ENCODE results near the gene TPRKB. TPM values are rescaled to one million over a fixed set of nuclear protein-coding genes. Genes with fewer than 3 reads are reported as not detected.

Gene TPRKB
- total and polyA plus RNA-seq, 9 of the 15 experiments (the other 6 are each of a cell fraction or from before 2014, with no cell fraction given): 55.6 to 250 (median 112) TPM

DNA sequence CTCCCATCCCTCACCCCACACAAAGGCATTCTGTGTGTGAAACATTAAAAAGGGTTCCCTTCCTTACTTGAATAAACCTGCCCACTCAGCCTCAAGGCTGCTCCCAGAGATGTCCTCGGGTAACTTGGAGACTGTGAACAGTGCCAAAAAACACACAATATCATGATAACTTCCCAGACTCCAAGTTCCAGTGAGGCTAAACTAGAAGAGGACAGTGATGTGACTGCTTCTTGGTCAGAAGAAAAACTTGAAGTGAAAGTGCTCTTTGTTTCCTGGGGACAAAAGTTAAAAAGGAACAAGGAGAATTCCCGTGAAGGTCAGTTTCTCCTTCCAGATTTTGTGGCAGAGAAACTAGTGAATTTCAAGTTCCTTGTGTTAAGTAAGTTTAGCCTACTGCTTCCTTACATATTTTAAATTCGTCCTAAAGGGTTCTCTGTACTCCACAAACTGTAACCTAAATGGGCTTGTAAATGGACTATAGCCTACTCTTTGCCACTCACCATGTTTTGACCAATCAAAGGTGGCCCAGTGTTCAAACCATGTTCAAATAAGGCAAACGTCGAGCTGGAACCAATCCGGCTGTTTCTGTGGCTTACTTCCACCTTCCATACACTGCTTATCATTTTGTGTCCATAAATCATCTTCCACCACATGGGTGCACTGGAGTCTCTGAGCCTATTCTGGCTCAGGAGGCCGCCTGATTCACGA is 20.4 kb downstream of the TPRKB start (continued):
- TF ChIP-seq, protein P1, sequence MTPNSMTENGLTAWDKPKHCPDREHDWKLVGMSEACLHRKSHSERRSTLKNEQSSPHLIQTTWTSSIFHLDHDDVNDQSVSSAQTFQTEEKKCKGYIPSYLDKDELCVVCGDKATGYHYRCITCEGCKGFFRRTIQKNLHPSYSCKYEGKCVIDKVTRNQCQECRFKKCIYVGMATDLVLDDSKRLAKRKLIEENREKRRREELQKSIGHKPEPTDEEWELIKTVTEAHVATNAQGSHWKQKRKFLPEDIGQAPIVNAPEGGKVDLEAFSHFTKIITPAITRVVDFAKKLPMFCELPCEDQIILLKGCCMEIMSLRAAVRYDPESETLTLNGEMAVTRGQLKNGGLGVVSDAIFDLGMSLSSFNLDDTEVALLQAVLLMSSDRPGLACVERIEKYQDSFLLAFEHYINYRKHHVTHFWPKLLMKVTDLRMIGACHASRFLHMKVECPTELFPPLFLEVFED (CRISPR knock-in tag; conservative IDR thresholded peaks at IDR 0.05): 0 out of 2 replicates have a peak, but pooled peaks have one; percentile 39
- peak; percentile 84 for TF ChIP-seq L3MBTL2 (IDR thresholded peaks at IDR 0.05)
- no peak for TF ChIP-seq TEAD1 (CRISPR knock-in tag; IDR thresholded peaks at IDR 0.05)
- peak; percentile 98 for TF ChIP-seq FOXM1 (IDR thresholded peaks at IDR 0.05; ENCODE audit: low read depth)
- TF ChIP-seq FOXM1 (CRISPR knock-in tag; IDR thresholded peaks at IDR 0.05; ENCODE audit: low read depth): 0 out of 2 replicates have a peak, but pooled peaks have one; percentile 90
- 0 out of 4 replicates have a peak, but pooled peaks of 1 of the 2 experiments have one; percentile 15 for TF ChIP-seq NRF1 (conservative IDR thresholded peaks at IDR 0.05 in 1 of 2, IDR thresholded peaks at IDR 0.05 in 1 of 2)
- TF ChIP-seq ZNF707 (CRISPR knock-in tag; conservative IDR thresholded peaks at IDR 0.05): no peak
- TF ChIP-seq, protein P2, sequence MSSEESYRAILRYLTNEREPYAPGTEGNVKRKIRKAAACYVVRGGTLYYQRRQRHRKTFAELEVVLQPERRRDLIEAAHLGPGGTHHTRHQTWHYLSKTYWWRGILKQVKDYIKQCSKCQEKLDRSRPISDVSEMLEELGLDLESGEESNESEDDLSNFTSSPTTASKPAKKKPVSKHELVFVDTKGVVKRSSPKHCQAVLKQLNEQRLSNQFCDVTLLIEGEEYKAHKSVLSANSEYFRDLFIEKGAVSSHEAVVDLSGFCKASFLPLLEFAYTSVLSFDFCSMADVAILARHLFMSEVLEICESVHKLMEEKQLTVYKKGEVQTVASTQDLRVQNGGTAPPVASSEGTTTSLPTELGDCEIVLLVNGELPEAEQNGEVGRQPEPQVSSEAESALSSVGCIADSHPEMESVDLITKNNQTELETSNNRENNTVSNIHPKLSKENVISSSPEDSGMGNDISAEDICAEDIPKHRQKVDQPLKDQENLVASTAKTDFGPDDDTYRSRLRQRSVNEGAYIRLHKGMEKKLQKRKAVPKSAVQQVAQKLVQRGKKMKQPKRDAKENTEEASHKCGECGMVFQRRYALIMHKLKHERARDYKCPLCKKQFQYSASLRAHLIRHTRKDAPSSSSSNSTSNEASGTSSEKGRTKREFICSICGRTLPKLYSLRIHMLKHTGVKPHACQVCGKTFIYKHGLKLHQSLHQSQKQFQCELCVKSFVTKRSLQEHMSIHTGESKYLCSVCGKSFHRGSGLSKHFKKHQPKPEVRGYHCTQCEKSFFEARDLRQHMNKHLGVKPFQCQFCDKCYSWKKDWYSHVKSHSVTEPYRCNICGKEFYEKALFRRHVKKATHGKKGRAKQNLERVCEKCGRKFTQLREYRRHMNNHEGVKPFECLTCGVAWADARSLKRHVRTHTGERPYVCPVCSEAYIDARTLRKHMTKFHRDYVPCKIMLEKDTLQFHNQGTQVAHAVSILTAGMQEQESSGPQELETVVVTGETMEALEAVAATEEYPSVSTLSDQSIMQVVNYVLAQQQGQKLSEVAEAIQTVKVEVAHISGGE (CRISPR knock-in tag; IDR thresholded peaks at IDR 0.05): peak in 1 of 3 experiments; percentile 61; a peak in 2 of 6 replicates
- TF ChIP-seq MED1 (CRISPR knock-in tag; IDR thresholded peaks at IDR 0.05; ENCODE audit: borderline replicate concordance): no peak
- TF ChIP-seq KAT7 (CRISPR knock-in tag; IDR thresholded peaks at IDR 0.05; ENCODE audit: borderline replicate concordance): peak; percentile 53; the same call in 1 of the 2 replicates
- no peak for TF ChIP-seq ATF1 (CRISPR knock-in tag; IDR thresholded peaks at IDR 0.05)
- TF ChIP-seq ATF1 (tag; IDR thresholded peaks at IDR 0.05): peak; percentile 43

Measured in K562 (cell line).